CD4-positive, alpha-beta T cell treated with Interleukin-6 for 4 hours (primary cell): ENCODE measurements around the gene ATG7.

Source experiments
- DNase-seq: peaks from one replicate; pipeline ENCODE4 v3.0.0-alpha.2; 2020; ENCODE audit warnings: mixed read lengths

ATG7 gene

GRCh38 chr3:11541321-11542303, 269.4 kb downstream of the ATG7 start:
- DNase-seq, result no peak

DNA sequence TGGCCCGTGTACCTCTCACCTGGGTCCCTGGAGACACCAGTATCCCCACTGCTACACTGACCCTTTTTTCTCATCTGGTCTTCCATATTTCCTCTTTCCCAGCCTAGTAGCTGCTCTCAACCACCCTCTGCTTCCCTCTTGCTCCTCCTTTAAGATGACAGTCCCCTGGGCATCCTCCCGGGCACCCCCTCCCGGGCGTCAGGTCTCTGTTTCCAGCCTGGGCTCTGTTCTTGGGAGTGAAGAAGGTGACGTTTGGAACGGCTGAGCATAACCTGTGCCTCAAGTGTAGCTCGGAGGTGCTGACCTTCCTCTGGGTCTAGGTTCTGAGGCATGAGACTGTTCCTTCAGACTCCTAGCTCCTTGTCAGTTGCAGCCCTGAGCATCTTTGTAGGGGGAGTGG, 270.4 kb downstream of the ATG7 start:
- no peak for DNase-seq

GRCh38 chr3:11543141-11543947, 271.1 kb downstream of the ATG7 start:
- DNase-seq, result no peak

DNA sequence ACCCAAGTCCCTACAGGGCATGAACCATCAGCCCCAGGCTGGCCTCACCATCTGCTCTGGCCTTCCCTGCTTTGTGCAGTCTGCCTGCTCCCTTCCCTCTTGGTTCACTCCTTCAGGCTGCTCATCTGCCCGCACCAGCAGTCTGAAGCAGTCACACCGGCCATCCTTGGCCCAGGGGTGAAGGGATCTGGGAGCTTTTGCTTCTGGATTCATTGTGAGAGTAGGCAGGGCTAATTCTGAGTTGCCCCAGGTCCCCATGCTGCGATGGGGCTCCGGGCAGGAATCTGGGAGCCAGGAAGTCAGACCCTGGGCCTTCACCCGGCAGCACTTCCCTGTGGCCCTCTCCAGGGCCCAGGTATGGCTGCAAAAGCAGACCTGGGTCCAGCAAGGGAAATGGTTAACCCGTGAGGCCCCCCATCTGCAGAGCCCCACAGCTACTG, 271.8 kb downstream of the ATG7 start:
- no peak for DNase-seq

DNA sequence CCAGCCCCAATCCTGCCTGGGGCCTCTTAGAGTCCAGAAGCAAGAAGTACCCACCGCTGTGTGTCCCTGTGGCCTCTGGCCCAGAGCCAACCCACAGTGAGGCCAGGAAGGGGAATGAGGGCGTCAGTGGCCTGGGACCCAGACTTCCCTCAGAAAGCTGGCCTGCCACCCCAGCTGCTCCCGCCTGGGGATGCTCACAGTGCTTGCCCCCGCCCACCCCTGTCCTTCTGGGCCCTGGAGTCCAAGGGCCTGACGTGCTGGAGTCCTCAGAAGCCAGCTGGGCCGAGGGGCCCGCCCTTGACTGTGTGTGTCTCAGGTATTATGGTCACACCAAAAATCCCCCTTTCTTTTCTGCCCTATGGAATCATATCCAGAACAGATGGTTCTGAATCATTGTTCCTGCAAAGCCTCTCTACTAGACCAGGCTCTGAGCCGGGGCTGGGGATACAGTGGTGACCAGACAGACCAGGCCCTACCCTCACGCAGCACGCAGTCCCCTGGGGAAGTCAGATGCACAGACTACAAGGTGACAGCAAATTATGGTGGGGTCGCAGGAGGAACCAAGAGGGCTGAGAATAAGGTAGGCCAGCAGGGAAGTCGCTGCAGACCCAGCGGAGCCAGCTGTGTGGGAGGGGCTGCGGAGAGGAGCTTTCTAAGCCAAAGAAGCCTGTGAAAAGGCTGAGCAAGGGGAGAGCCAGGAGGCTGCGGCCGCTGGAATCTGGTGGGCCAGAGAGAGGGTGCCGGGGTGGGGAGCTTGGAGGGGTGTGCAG, 272.4 kb downstream of the ATG7 start:
- no peak for DNase-seq

- DNase-seq, result no peak
These were observed 273.1 kb downstream of the ATG7 start for GRCh38 chr3:11545186-11545851.

DNA sequence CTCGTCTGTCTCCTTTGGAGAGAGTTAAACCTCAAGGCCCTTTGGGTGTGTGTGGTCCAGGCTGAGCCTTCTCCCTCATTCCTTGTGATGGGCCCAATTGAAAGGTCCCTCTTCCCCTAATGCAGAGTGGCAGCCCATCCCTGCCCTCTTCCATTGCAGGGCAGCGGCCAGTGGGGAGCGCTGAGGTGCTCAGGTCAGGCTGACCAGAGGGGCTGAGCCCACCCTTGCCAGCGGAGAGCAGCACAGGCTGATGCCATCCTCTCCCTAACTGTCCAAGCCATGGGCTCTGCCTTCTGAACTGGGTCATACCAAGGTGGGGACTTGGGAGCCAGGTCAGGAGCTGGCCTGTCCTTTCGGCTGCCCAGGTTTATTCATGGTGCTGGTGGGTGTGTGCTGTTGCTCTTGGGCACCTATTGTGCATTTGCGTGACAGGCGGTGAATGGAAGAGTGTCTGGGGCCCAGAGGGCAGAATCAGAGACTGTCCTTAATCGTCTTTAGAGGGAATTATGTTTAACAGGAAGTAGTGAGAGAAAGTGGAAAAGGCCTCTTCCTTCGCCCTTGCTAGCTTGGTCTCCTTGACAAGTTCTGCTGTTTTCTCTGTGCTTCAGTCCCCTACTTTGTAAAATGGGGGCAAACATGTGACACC, 274.6 kb downstream of the ATG7 start:
- no peak for DNase-seq

- no peak for DNase-seq
These were observed 275.3 kb downstream of the ATG7 start for GRCh38 chr3:11547498-11547897.

GRCh38 chr3:11548721-11549131, 276.5 kb downstream of the ATG7 start:
- no peak for DNase-seq

- DNase-seq, result no peak
These were observed 277.5 kb downstream of the ATG7 start for GRCh38 chr3:11549580-11550140.

DNA sequence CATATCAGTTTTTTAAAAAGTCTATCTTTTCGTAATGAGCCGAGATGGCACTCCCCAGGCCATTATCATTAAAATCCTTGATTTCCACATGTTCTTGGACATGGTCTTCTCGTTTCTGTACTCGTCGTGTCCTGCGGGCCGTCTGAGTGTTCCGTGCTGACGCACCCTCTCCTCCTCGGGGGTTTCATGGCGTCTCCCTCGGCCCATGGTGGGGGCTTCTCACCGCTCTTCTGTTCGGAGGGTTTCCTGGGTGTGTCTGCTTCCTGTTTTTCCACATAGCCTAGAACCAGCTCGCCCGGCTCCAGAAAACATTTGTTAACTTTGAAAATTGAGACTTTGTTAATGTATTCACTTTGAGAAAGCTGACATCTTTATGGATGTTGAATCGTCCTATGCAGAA, 278.8 kb downstream of the ATG7 start:
- no peak for DNase-seq

DNA sequence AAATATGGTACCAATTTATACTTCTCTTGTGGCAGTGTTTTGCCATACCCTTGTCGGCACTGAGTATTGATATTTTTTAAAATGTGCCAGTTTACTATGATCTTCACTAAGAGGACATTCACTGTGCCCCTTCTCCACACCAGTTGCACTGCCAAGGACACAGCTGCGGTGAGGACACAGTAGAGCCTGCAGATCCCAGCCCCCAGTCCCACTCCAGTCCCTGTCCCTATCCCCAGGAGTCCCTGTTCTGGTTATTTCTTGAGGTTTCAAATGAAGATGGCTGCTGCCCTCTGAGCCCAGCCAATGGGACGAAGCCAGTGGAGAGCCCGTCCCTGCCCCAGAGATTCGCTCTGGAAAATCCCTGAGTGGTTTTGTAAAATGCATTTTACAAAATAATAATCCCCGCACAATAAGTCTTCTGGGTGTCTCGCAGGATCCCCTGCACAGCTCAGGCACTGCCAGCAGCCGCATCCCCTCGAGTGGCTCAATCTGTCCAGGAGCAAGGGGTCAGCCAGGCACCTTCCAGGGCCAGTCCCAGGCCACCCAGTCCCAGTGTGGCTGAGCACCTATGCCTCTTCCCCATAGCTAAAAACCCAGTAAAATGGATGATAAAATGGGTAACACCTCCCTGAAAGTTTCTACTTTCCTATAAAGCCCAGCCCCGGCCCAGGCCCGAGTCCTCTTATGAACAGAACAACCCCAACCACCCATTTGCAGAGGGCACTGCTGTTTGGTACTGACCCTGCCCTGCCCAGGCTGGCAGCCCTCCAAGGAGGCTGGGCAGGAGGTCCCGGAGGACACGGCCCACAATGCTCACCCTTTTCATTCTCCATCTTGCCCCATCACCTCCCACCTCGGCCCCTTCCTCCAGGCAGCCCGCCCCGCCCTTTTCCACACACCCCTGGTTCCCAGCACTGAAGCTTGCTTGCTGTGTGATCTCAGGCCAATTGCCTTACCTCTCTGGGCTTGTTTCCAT, 280.4 kb downstream of the ATG7 start:
- no peak for DNase-seq

DNA sequence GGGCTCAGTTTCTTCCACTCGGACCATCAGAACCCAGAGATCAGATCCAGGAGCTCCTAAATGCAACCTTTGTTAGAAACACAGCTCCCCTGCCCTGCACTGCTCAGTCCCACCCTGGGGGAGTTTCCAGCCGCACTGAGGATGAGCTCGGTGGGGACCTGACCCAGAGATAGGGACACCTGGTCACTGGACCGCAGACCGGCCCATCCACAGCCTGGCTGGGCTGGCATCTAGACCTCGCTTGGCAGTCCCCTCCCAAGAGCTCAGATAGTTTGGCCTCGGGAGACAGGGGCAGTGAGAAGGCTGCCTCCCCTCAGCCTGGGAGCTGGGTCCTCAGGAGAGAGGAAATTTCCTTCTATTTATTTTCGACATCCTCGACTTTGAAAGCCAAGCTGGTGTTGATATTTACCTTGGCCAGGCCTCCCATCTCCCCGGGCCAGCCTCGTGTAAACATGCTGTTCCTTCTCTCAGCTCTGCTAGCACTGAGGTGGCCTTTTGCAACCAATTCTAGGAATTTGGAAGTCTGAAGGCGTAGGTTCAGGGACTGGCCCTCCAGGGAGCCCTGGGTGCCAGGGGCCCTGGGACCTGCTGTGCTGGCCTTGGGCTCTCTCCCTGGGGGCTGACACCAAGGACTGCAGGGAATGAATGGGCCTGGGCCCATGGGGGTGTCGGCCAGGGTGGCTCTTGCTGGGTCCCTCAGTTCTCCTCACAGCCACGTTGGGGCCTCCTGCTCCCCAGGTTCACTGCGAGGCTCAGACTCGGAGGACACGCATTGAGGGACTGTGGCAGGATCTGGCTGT, 281.4 kb downstream of the ATG7 start:
- DNase-seq, result no peak

GRCh38 chr3:11554236-11554610, 282.0 kb downstream of the ATG7 start:
- DNase-seq, result no peak

GRCh38 chr3:11554666-11555065, 282.5 kb downstream of the ATG7 start:
- DNase-seq, result no peak

GRCh38 chr3:11555211-11555782, 283.1 kb downstream of the ATG7 start:
- no peak for DNase-seq

- no peak for DNase-seq
These were observed 283.9 kb downstream of the ATG7 start for GRCh38 chr3:11555881-11556633.
